ENCODE measurements around the gene PDCD2L. TPM values are rescaled to one million over a fixed set of nuclear protein-coding genes. Genes with fewer than 3 reads are reported as not detected.
A peak's percentile ranks its signal among the peaks of the same experiment; 100 is the strongest.
"Not testable (repeated sequence)": the region's sequence is repeated elsewhere in the genome, so short reads cannot be mapped to it uniquely, and the experiment has no call there.

The PDCD2L gene
- total RNA-seq, 4 donors from 2014 or later = 8.6 to 14.8 (median 12.5) TPM

DNA sequence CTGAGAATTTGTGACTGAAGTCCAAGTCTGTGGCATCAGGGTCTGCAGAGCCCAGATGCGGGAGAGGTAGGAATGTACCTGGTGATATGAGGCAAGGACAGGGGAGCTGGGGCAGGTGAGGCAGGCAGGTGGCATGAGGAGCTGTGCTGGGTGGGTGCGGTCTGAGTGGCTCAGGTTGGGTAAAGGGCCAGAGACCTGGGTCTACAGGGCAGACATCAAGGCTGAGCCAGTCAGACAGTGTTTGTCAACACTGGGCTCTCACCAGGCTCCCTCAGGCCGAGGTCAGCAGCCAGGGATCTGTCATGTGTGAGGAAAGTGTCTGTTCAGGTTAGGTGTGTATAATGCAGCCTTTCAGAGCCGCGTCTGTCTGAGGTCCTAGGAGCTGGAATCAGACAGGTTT lies 20.6 kb upstream of the PDCD2L start:
- DNase-seq (ENCODE audit: extremely low spot score) = no peak
- Histone ChIP-seq H3K9me3 (no peaks in the 10 kb centered on the region), H3K27ac (replicated peaks in 1 of 4) (no peak overlapping the region), H3K4me1 (no peaks in the 10 kb centered on the region), H3K4me3 (no peak overlapping the region), H3K27me3 (no peaks in the 10 kb centered on the region), H3K36me3 (peaks cover 75 to 100% (median 96%) of the 10 kb centered on the region in 4 donors)
- TF ChIP-seq, protein P1, sequence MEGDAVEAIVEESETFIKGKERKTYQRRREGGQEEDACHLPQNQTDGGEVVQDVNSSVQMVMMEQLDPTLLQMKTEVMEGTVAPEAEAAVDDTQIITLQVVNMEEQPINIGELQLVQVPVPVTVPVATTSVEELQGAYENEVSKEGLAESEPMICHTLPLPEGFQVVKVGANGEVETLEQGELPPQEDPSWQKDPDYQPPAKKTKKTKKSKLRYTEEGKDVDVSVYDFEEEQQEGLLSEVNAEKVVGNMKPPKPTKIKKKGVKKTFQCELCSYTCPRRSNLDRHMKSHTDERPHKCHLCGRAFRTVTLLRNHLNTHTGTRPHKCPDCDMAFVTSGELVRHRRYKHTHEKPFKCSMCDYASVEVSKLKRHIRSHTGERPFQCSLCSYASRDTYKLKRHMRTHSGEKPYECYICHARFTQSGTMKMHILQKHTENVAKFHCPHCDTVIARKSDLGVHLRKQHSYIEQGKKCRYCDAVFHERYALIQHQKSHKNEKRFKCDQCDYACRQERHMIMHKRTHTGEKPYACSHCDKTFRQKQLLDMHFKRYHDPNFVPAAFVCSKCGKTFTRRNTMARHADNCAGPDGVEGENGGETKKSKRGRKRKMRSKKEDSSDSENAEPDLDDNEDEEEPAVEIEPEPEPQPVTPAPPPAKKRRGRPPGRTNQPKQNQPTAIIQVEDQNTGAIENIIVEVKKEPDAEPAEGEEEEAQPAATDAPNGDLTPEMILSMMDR (IDR thresholded peaks at IDR 0.05) = no peak
- TF ChIP-seq POLR2A (IDR thresholded peaks at IDR 0.05; ENCODE audit: low read depth) (no peak), POLR2AphosphoS5 (IDR thresholded peaks at IDR 0.05) (no peak), EP300 (IDR thresholded peaks at IDR 0.05) (no peak)
- WGBS = 93% methylated on average over 5 of the region's 5 CpGs
- intact Hi-C loops (cut with DNase I) = no loop called here

DNA sequence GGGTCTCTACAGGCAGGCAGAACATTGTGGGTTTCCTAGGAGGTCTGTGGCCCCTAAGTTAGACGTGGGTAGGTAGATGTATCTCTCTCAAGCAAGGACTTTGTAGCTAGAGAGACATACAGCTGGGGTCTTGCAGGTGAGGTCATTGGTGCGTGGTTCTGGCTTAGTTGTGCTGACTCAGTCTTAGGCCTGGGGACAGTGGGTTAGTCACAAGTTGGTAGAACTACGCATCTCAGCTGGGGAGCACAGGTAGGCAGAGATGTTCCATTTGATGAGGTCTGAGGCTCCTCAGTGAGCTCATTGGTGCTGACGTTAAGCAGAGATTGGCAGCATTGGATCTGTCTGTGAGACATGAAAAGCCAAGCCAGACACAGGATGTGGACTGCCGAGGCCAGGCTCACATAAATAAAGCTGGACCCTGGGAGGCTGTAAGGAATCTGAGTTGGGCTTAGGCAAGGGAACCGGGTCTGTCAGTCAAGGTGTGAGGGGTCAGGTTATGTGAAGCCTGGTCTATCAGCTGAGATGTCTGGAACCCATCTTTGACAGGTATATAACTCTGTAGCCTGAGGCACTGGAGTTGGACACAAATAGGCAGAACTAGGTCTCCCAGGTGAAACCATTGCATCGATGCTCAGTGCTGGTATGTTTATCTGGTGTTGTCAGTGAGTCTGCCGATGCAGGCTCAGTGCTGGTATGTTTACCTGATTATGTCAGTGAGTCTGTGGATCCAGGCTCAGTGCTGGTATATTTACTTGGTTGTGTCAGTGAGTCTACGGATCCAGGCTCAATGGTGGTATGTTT lies 17.4 kb upstream of the PDCD2L start:
- Histone ChIP-seq H3K27ac (replicated peaks in 1 of 4) (no peak overlapping the region), H3K4me3 (no peak overlapping the region), H3K4me1 (no peaks in the 10 kb centered on the region), H3K36me3 (peaks cover 42 to 100% (median 96%) of the 10 kb centered on the region in 4 donors), H3K9me3 (no peaks in the 10 kb centered on the region), H3K27me3 (no peaks in the 10 kb centered on the region)
- DNase-seq (ENCODE audit: extremely low spot score) = no peak
- 87% methylated on average over 9 of the region's 9 CpGs for WGBS
- TF ChIP-seq, protein P1 (IDR thresholded peaks at IDR 0.05) = no peak
- no peak for TF ChIP-seq POLR2AphosphoS5 (IDR thresholded peaks at IDR 0.05)
- no peak for TF ChIP-seq EP300 (IDR thresholded peaks at IDR 0.05)
- no peak for TF ChIP-seq POLR2A (IDR thresholded peaks at IDR 0.05; ENCODE audit: low read depth)
- intact Hi-C loops (cut with DNase I) = no loop called here

- Histone ChIP-seq H3K27ac (replicated peaks in 1 of 4) (no peak overlapping the region), H3K27me3 (no peaks in the 10 kb centered on the region), H3K36me3 (peaks cover 37 to 100% (median 96%) of the 10 kb centered on the region in 4 donors), H3K4me1 (no peaks in the 10 kb centered on the region), H3K4me3 (no peak overlapping the region), H3K9me3 (no peaks in the 10 kb centered on the region)
- WGBS = 100% methylated on average over 1 of the region's 1 CpG
- TF ChIP-seq, protein P1 (IDR thresholded peaks at IDR 0.05) = no peak
- TF ChIP-seq EP300 (IDR thresholded peaks at IDR 0.05) (no peak), POLR2A (IDR thresholded peaks at IDR 0.05; ENCODE audit: low read depth) (no peak), POLR2AphosphoS5 (IDR thresholded peaks at IDR 0.05) (no peak)
- intact Hi-C loops (cut with DNase I) = no loop called here
- no peak for DNase-seq (ENCODE audit: extremely low spot score)
Measured at GRCh38 chr19:34387446-34387810, 16.8 kb upstream of the PDCD2L start.

DNA sequence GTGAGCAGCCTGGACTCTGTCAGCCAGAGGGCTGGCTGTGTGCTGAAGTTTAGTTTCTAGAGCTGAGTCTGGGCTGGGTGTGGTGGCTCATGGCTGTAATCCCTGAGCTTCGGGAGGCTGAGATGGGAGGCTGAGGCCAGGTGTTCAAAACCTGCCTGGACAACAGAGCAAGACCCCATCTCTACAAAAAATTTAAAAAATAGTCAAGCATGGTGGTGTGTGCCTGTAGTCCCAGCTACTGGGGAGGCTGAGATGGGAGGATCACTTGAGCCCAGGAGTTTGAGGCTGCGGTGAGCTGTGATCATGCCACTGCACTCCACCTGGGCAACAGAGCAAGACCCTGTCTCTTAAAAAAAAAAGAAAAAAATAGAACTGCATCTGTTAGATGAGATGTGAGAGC lies 15.5 kb upstream of the PDCD2L start:
- H3K27ac ChIP-seq (replicated peaks in 1 of 4); H3K27me3 ChIP-seq; intact Hi-C loops (cut with DNase I); H3K4me3 ChIP-seq; DNase-seq (ENCODE audit: extremely low spot score); H3K4me1 ChIP-seq; H3K9me3 ChIP-seq: not testable (repeated sequence)
- peaks cover 32 to 100% (median 96%) of the 10 kb centered on the region in 4 donors for H3K36me3 ChIP-seq
- 100% methylated on average over 2 of the region's 2 CpGs for WGBS

GRCh38 chr19:34391813-34392212 lies 12.4 kb upstream of the PDCD2L start:
- intact Hi-C loops (cut with DNase I) = no loop called here
- no peak overlapping the region for H3K4me3 ChIP-seq
- TF ChIP-seq EP300 (IDR thresholded peaks at IDR 0.05) (no peak), POLR2A (IDR thresholded peaks at IDR 0.05; ENCODE audit: low read depth) (no peak), POLR2AphosphoS5 (IDR thresholded peaks at IDR 0.05) (no peak)
- TF ChIP-seq, protein P1 (IDR thresholded peaks at IDR 0.05) = no peak
- H3K9me3 ChIP-seq = no peaks in the 10 kb centered on the region
- no peak for DNase-seq (ENCODE audit: extremely low spot score)
- H3K27ac ChIP-seq (replicated peaks in 1 of 4) = peak overlapping the region in 1 of 4 donors; percentile 23
- H3K4me1 ChIP-seq = no peaks in the 10 kb centered on the region
- no peaks in the 10 kb centered on the region for H3K27me3 ChIP-seq
- H3K36me3 ChIP-seq = peaks cover 43 to 100% (median 99%) of the 10 kb centered on the region in 4 donors

All from esophagus muscularis mucosa (tissue), 4 donors.